ENCODE results near the gene TMEM242.

Gene TMEM242

DNA sequence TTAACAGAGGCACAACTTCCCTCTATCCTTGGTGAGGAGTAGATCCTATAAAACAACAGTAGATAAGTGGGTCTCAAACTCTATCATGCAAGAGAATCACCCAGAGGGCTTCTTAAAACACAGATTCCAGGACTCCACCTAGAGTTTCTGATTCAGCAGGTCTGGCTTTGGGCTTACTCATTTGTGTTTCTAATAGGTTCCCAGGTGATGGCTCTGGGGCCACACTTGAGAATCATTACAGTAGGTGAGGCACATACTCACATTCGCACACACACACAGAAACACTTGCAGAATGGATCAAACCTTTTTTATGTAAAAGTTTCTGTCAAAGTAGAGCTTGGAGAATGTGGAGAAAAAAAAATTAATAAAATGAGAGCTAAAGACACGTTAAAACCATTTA, 52.4 kb downstream of the TMEM242 start:
- no peak for DNase-seq (ENCODE audit: low spot score)

GRCh38 chr6:157270308-157270707, 53.0 kb downstream of the TMEM242 start:
- DNase-seq (ENCODE audit: low spot score) = no peak

DNA sequence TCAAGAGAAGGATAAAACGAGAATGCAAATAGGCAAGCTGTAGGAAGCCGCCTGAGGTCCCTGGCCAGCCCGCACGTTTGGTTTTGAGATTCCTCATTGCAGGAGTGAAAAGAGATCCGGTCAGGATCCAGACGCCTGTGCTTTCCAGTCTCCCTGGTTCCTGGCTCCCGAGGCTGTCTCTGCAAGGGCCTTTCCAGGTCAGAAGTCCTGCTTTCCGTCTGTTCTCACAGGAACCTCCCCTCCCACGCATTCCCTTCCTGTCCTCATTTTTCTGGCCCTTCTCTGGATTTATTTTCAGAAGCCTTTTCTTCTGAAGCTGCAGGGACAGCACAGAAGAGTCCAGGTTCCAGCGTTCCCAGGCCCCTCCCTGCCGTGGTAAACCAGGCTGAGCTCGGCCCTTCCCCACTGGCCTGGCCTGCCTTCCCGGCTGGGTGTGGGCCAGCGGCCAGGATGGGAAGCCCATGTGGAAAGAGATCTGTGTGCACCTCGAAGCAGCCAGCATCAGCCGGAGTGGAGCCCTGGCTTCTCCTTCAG, 54.0 kb downstream of the TMEM242 start:
- no peak for DNase-seq (ENCODE audit: low spot score)

- DNase-seq (ENCODE audit: low spot score) = no peak
Measured at GRCh38 chr6:157268835-157269234, 54.5 kb downstream of the TMEM242 start.

- no peak for DNase-seq (ENCODE audit: low spot score)
Measured at GRCh38 chr6:157268396-157268795, 54.9 kb downstream of the TMEM242 start.

DNA sequence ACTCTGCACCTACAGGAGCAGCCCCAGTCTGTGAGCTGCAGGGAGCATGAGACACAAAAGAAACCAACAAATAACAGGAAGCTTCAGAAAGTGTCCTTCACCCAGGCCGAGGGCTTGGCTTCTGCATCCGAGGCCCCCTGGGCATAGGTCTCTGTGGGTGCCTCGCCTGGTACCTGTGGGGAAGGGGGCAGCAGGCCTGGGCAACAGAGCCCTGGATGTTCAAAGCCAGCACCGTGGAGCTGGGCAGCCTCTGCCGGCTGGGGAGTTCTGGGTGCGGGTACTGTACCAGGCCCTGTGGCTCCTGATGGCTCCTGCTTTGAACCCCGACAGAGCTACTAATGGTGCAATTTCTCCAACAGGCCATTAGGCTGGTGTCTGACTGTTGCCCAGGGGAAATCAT, 55.7 kb downstream of the TMEM242 start:
- DNase-seq (ENCODE audit: low spot score) = no peak

- DNase-seq (ENCODE audit: low spot score) = no peak
Measured at GRCh38 chr6:157267109-157267611, 56.2 kb downstream of the TMEM242 start.

- no peak for DNase-seq (ENCODE audit: low spot score)
Measured at GRCh38 chr6:157266274-157267101, 56.8 kb downstream of the TMEM242 start.

DNA sequence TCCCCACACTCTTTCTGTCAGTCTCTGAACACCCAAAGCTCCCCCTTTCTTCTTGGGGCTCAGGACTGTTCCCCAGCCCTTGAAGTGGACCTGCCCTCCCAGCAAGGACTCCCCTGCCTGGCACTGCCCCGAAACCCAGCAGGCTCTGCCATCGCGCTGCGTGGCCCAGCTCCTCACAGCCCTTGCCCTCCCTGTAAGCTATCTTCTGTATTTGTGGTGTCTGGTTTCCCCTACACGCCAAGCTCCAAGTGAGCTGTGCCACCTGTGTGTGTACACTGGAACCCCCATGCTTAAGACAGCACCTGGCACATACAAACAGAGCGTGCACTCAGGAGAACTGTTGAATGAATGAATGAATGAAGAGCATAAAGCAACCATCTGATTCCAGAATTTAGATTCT, 57.7 kb downstream of the TMEM242 start:
- no peak for DNase-seq (ENCODE audit: low spot score)

DNA sequence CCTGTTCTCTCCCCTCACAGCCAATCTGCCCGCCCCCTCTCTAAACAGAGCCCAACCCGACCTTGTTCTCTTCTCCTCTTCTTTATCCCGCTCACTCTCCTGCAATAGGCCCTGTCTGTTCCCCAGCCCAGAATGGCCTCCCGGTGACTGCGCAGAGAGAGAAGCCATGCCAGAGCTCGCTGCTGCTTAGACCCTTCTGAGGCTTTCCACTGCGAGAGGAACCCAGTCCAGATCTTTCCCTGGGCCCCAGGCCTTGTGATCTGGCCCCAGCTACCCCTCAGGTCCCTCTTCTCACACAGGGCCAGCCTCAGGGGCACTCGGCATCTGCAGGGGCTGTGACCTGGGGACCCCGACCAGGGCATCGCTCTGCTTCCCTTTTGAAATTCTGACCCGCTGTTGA, 58.1 kb downstream of the TMEM242 start:
- DNase-seq (ENCODE audit: low spot score) = no peak

GRCh38 chr6:157264701-157265100, 58.6 kb downstream of the TMEM242 start:
- DNase-seq (ENCODE audit: low spot score) = no peak

DNA sequence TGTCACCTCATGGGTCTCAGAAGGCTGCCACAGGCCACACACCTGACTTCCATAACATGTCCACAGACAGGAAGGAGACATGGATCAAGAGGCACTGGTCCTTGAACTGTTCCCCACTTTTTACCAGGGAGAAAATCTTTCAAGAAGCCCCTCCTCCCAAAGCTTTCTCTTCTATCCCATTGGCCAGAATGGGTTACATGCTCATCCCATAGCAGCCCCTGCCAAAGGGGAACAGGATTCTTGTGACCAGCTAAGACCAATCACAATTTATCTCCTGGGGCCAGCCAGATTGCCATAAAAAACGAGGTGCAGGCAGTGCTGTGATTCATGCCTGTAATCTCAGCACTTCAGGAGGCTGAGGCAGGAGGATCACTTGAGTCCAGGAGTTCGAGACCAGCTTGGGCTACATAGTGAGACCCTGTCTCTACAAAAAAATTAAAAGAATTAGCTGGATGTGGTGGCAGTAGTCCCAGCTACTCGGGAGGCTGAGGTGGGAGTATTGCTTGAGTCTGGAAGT, 59.4 kb downstream of the TMEM242 start:
- DNase-seq (ENCODE audit: low spot score) = no peak

GRCh38 chr6:157263146-157263545, 60.2 kb downstream of the TMEM242 start:
- DNase-seq (ENCODE audit: low spot score) = no peak

DNA sequence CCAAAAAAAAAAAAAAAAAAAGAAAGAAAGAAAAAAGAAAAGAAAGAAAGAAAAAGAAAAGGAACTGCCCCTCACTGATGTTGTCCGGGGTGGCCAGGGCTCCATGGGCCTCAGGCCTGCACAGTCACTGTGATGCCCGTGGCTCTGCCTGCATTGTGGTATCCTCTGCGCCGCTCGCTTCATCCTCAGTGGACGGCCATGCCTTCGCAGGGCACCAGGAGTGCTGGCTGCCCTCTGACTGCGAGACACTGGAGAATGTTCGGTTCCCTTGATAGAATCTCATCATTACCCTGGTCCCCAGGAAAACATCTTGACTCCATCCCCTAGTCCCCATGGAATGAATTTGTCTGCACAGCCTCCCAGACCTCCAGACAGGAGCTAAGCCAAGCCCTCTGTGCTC, 61.7 kb downstream of the TMEM242 start:
- no peak for DNase-seq (ENCODE audit: low spot score)

DNA sequence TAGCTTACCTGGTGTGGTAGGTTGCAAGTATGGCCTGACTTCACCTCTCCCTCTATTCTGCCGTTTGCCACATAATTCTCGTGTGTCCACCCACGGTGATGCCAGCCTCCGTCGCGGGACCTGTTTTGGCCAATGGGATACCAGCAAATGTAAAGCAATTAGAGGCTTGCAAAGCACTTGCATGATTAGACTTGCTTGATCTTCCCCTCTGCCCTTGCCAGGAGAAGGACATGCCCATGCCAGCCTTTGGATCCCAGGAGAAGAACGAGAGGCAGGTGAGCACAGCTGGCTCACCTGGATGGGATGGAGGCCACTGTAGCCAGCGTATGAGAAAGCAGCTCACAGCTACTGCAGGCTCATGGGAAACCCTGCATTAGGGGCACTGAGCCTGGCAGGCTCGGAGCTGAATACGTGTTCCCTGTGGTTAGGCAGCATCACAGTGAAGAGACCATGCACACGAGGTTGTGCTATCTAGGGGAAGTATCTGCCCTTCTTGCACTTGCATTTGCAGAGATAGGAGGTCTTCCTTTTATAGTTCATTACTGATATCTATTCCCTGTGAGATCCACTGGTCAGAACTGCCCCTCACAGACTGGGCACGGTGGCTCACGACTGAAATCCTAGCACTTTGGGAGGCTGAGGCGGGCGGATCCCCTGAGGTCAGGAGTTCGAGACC, 62.4 kb downstream of the TMEM242 start:
- DNase-seq (ENCODE audit: low spot score) = no peak

GRCh38 chr6:157259443-157259842, 63.9 kb downstream of the TMEM242 start:
- no peak for DNase-seq (ENCODE audit: low spot score)

- DNase-seq (ENCODE audit: low spot score) = no peak
Measured at GRCh38 chr6:157258878-157259277, 64.4 kb downstream of the TMEM242 start.

DNA sequence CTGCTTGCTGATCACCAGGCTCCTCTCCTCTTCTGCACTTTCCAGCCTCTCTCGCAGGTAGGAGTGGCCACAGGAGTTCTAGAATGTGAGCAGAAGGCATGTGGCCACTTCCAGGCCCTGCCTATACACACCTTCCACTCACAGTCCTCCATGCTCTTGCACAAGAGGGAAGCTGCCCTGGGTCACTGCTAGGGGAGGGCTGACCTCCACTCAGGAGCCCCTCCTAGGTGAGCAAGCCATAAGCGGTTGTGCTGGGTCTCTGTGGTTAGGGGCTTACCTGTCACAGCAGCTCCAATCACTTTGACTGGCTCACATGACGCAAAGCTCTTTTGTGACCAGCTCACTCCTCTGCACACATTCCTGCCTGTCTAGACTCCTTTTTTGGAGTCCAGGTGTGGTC, 68.2 kb downstream of the TMEM242 start:
- DNase-seq (ENCODE audit: low spot score) = no peak

GRCh38 chr6:157254538-157254937, 68.8 kb downstream of the TMEM242 start:
- DNase-seq (ENCODE audit: low spot score) = no peak

DNA sequence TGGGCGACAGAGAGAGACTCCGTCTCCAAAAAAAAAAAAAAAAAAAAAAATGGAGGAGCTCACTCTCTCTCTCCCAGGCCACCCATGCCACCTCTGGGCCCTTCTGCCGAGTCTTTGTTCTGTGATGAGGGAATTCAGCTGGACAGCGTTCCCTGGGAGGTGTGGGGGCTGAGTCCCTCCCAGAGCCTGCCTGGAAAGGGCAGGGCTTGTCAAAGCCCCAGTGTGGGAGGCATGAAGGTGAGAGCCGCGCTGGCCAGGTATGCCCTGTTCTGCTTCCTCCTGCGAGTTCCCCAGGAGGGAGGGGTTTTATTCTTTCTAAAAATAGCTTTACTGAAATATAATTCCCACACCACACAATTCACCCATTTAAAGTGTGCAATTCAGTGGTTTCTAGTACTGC, 69.6 kb downstream of the TMEM242 start:
- DNase-seq (ENCODE audit: low spot score) = no peak

- no peak for DNase-seq (ENCODE audit: low spot score)
Measured at GRCh38 chr6:157253017-157253416, 70.3 kb downstream of the TMEM242 start.

DNA sequence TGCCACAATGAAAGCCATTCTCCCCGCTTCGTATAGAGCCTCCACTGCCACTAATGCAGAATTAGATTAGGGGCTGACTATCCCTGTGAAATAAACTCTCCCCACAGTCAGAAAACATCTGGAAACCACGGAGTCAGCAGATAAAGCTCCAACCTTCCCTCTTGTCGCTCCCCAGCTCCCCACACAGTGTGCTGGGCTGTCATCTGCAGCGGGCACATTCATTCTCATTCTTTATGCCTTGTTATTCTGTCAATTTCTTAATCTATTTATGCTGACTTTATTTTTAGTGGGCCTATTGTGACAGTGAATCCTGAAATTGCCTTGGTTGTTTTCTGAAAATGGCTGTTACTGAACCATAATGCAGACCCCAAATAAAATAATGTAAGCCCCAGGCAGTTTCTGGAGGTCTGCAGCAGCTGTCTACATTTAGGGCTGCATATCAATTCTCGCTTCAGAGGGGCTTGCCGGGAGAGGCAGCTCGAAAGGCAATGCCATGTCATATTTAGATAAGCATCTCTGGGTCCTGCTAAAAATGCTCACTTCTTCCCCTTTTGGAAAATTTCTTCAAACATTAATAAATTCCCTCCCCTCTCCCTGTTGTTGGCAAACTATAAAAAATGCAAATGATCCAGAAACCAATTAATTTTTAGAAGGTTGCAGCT, 71.6 kb downstream of the TMEM242 start:
- DNase-seq (ENCODE audit: low spot score) = no peak

Data from hematopoietic multipotent progenitor cell treated with erythropoietin and hydrocortisone succinate and interleukin-3 and kit ligand, for 15 days (in vitro differentiated cells).